ENCODE results near the gene ZNF804B.

ZNF804B gene

DNA sequence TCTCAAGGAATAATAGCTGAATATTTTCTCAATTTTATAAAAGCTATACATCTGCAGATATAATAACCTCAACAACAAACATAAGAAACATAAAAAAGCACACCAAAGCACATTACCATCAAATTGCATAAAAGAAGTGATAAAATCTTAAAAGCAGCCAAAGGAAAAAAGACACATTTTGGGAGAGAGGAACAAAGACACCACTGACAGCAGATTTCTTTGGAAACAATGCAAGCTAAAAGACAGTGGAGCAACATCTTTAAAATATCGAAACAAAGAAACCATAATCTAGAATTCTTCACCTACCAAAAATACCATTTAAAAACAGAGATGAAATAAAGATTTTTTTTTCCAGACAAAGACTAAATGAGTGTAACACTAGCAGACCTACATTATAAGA, 91.7 kb downstream of the ZNF804B start:
- H3K4me3 ChIP-seq (replicated peaks; ENCODE audit: low read depth, low read length) = no peak overlapping the region
- TF ChIP-seq, protein P1, sequence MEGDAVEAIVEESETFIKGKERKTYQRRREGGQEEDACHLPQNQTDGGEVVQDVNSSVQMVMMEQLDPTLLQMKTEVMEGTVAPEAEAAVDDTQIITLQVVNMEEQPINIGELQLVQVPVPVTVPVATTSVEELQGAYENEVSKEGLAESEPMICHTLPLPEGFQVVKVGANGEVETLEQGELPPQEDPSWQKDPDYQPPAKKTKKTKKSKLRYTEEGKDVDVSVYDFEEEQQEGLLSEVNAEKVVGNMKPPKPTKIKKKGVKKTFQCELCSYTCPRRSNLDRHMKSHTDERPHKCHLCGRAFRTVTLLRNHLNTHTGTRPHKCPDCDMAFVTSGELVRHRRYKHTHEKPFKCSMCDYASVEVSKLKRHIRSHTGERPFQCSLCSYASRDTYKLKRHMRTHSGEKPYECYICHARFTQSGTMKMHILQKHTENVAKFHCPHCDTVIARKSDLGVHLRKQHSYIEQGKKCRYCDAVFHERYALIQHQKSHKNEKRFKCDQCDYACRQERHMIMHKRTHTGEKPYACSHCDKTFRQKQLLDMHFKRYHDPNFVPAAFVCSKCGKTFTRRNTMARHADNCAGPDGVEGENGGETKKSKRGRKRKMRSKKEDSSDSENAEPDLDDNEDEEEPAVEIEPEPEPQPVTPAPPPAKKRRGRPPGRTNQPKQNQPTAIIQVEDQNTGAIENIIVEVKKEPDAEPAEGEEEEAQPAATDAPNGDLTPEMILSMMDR (IDR thresholded peaks at IDR 0.05; ENCODE audit: low read depth, low read length, missing control alignments) = no peak
- no peak for DNase-seq (ENCODE audit: extremely low read depth, low read depth)

DNA sequence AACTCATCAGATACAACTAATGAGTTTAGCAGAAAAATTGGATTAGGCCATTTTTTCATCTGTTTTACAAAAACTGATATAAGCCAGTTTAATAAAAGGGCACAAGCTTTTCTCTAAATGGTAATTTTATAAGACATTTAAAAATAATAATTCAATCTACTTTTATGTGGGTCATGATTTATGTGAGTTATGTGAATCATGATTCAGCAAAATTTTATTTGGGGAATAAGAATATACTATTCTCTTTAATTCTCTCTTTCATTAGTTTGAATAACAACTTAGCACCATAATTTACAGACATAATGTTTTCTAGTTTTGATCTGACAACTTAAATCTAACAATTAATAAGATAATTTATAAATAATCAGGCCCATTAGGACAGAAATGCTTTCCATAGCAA, 99.8 kb downstream of the ZNF804B start:
- H3K4me3 ChIP-seq (replicated peaks; ENCODE audit: low read depth, low read length) = no peak overlapping the region
- no peak for DNase-seq (ENCODE audit: extremely low read depth, low read depth)
- TF ChIP-seq, protein P1 (IDR thresholded peaks at IDR 0.05; ENCODE audit: low read depth, low read length, missing control alignments) = no peak

DNA sequence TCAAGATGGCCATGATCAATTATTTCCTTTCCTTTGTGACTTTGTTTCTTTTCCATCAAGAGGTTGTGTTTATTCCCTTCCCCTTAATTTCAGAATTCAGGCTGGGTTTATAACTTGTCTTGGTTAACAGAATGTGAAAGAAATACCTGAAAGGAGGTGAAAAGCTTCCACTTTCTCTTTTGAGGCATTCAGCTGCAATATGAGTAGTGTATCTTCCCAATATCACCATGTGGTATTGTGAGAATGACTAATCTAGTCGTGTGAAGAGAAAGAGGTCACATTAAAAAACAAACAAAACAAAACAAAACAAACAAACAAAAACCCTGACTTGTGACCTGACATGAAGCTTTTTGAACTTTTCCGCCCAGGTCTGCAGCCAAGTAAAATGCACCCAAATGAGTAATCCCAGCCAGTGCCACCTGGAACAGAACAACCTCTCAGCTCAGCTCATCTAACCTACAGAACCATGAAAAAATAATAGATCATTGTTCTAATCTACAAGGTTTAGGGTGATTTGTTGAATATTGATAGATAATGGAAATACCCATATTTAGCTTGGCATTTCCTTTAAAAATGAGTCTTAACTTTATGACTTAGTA, 106.9 kb downstream of the ZNF804B start:
- DNase-seq (ENCODE audit: extremely low read depth, low read depth) = no peak
- no peak overlapping the region for H3K4me3 ChIP-seq (replicated peaks; ENCODE audit: low read depth, low read length)
- TF ChIP-seq, protein P1 (IDR thresholded peaks at IDR 0.05; ENCODE audit: low read depth, low read length, missing control alignments) = no peak

DNA sequence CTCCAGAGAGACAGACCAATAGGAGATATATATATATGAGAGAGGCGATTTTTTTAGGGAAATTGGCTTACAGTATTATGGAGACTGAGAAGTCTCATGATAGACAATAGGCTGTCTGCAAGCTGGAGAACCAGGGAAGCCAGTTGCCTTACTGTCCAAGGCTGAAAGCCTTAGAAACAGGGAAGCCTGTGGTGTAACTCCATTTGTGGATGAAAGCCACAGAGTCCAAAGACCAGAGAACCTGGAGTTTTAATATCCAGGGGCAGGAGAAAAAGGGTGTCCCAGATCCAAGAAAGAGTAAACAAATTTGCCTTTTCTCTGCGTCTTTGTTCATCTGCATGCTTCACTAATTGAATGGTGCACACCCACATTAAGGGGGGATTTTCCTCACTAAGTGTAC, 107.7 kb downstream of the ZNF804B start:
- DNase-seq (ENCODE audit: extremely low read depth, low read depth) = no peak
- H3K4me3 ChIP-seq (replicated peaks; ENCODE audit: low read depth, low read length) = no peak overlapping the region
- TF ChIP-seq, protein P1 (IDR thresholded peaks at IDR 0.05; ENCODE audit: low read depth, low read length, missing control alignments) = no peak

DNA sequence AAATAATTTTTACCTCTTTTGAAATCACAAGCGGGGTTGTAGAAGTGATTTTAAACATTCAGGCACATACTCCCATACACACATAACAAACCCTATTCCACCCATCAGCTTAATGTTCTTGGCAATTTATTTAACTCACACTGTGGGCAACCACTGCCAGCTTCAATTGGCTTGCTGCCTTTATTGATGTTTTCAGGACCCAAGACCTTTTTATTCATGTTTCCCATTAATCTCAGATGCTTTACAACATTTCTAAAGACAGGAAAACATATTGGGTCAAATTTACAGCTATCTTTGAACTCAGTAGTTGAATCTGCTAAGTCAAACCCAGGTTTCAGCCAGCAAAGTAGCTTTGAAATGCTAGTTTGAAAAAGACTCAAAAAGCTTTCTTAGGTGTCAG, 109.0 kb downstream of the ZNF804B start:
- TF ChIP-seq, protein P1 (IDR thresholded peaks at IDR 0.05; ENCODE audit: low read depth, low read length, missing control alignments) = no peak
- DNase-seq (ENCODE audit: extremely low read depth, low read depth) = no peak
- no peak overlapping the region for H3K4me3 ChIP-seq (replicated peaks; ENCODE audit: low read depth, low read length)

DNA sequence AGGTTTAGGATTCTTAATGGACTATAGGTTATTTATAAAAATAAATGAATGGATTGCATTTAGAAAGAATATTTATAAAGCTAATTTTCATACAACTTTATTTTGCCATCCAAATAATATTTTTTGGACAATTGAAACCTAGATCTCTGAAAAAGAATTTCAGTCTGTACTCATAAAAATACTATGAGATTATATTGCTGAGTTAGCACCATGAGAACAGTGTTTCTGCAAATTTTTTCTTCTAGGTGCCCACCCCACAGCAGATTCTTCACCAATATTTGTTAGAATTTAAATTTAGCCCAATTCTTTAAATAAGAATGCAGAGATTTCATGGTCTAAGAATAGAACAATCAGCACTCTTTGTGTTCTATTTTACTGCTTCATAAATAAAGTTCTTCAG, 121.6 kb downstream of the ZNF804B start:
- TF ChIP-seq, protein P1 (IDR thresholded peaks at IDR 0.05; ENCODE audit: low read depth, low read length, missing control alignments) = no peak
- DNase-seq (ENCODE audit: extremely low read depth, low read depth) = no peak
- no peak overlapping the region for H3K4me3 ChIP-seq (replicated peaks; ENCODE audit: low read depth, low read length)

DNA sequence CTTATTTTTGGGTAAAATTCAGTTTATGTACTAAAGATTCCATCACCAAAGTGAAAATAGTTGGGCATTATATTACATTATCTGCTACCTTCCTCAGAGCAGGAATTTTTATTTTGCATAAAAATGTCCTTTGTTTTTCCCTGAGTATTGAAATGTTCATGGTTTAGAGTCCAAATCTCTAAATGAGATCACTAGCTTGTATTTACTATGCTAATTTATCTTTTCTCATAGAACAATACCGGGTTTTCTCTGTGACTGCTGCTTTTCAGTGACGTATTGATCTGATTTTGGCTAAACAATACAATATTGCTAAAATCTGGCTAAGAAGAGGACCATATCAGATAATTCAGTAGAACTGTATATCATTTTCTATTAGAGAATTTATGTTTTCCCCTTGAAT, 125.6 kb downstream of the ZNF804B start:
- H3K4me3 ChIP-seq (replicated peaks; ENCODE audit: low read depth, low read length) = no peak overlapping the region
- TF ChIP-seq, protein P1 (IDR thresholded peaks at IDR 0.05; ENCODE audit: low read depth, low read length, missing control alignments) = no peak
- no peak for DNase-seq (ENCODE audit: extremely low read depth, low read depth)
